ENCODE measurements around the gene PRR29. TPM values are rescaled to one million over a fixed set of nuclear protein-coding genes. Genes with fewer than 3 reads are reported as not detected.
"Not testable (repeated sequence)": the region's sequence is repeated elsewhere in the genome, so short reads cannot be mapped to it uniquely, and the experiment has no call there.

PRR29 gene
- total RNA-seq, 1 donor from 2014 or later: 1.5 TPM

DNA sequence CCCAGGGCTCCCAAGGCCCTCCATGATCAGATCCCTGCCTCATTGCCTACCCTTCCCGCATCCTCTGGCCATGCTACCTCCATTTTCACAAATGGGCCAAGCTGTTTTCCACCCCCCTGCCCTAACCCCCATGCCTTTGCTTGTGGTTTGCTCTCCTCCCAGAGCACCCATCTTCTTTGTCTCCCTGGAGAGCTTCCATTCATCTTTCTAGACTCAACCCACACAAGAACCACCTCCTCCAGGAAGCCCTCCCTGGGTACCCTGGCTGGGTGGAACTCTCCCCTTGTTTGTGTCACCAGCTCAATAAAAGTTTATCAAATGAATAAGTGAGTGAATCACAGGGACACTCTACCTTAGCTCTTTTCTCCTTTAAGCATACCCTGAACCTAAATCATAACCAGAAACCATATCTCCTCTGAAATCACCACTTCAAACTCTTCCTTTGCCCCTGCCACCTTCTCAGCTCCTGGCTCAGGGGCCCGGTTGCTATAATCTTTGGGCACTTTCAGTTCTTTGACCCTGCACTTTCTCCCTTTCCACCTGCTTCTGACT, 22.5 kb upstream of the PRR29 start:
- H3K4me3 ChIP-seq: no peak overlapping the region
- H3K27me3 ChIP-seq: no peaks in the 10 kb centered on the region
- no peaks in the 10 kb centered on the region for H3K36me3 ChIP-seq
- no peak overlapping the region for H3K27ac ChIP-seq
- intact Hi-C loops (cut with DNase I): no loop called here
- no peaks in the 10 kb centered on the region for H3K4me1 ChIP-seq
- no peaks in the 10 kb centered on the region for H3K9me3 ChIP-seq
- DNase-seq (ENCODE audit: low spot score in 2 of 2): no peak
- TF ChIP-seq, protein P1, sequence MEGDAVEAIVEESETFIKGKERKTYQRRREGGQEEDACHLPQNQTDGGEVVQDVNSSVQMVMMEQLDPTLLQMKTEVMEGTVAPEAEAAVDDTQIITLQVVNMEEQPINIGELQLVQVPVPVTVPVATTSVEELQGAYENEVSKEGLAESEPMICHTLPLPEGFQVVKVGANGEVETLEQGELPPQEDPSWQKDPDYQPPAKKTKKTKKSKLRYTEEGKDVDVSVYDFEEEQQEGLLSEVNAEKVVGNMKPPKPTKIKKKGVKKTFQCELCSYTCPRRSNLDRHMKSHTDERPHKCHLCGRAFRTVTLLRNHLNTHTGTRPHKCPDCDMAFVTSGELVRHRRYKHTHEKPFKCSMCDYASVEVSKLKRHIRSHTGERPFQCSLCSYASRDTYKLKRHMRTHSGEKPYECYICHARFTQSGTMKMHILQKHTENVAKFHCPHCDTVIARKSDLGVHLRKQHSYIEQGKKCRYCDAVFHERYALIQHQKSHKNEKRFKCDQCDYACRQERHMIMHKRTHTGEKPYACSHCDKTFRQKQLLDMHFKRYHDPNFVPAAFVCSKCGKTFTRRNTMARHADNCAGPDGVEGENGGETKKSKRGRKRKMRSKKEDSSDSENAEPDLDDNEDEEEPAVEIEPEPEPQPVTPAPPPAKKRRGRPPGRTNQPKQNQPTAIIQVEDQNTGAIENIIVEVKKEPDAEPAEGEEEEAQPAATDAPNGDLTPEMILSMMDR (IDR thresholded peaks at IDR 0.05): no peak

- Histone ChIP-seq H3K9me3 (peaks cover 0 to under 1% of the 10 kb centered on the region in 2 donors), H3K36me3 (no peaks in the 10 kb centered on the region), H3K27ac (no peak overlapping the region), H3K4me1 (no peaks in the 10 kb centered on the region), H3K4me3 (no peak overlapping the region), H3K27me3 (no peaks in the 10 kb centered on the region)
- TF ChIP-seq, protein P1 (IDR thresholded peaks at IDR 0.05): no peak
- intact Hi-C loops (cut with DNase I): no loop called here
- DNase-seq (ENCODE audit: low spot score in 2 of 2): no peak
Measured at GRCh38 chr17:63976702-63977101, 21.4 kb upstream of the PRR29 start.

DNA sequence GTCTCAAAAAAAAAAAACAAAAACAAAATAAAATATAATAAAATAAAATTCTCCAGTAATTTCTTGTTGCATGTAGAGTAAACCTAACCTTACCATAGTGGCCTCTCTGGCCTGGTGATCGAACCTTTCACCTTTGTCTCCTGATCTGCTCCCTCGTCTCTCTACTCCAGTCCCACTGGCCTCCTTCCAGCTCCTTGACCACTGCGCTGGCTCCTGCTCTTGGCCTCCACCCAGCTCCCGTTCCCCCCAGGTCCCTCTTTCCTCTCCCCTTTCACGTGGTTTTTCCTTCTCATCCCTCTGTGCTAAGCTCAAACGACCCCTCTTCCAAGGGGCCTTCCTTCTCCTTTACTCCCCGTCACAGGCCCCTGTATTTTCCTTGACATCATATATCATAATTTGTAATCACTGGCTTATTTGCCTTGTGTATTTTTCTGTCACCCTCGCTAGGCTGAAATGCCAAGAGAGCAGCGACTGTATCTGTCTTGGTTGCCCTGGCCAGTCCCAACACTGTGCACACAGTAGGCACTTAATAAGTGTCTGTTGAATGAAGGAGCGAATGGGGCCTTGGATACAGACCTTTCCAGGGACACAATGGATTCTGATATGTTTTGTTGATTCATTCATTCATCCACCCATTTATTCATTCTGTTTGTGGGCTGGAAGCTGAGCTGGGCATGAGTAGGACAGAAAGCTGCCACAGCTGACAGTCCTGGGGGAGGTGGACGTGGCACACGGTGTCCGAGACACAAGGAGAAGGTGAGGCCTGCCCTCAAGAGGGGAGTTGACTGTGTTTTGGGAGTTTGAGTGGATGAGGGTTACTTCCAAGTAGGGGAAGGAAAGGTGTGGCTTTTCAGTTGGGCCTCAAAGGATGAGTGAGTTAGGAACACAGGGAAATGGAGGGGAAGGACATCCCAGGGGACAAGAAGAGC, 19.6 kb upstream of the PRR29 start:
- no peaks in the 10 kb centered on the region for H3K36me3 ChIP-seq
- intact Hi-C loops (cut with DNase I): no loop called here
- no peak overlapping the region for H3K27ac ChIP-seq
- H3K9me3 ChIP-seq: peaks cover 0 to 5% of the 10 kb centered on the region in 2 donors
- peaks cover 4 to 7% of the 10 kb centered on the region in 2 donors for H3K4me1 ChIP-seq
- H3K27me3 ChIP-seq: no peaks in the 10 kb centered on the region
- DNase-seq (ENCODE audit: low spot score in 2 of 2): no peak
- H3K4me3 ChIP-seq: no peak overlapping the region
- TF ChIP-seq, protein P1 (IDR thresholded peaks at IDR 0.05): no peak

- Histone ChIP-seq H3K4me1 (peaks cover 20 to 33% of the 10 kb centered on the region in 2 donors), H3K27ac (peak overlapping the region; percentile 58 to 69)
- H3K36me3 ChIP-seq; H3K4me3 ChIP-seq; H3K27me3 ChIP-seq; intact Hi-C loops (cut with DNase I); DNase-seq (ENCODE audit: low spot score in 2 of 2); H3K9me3 ChIP-seq: not testable (repeated sequence)
Measured at GRCh38 chr17:63982641-63983040, 15.5 kb upstream of the PRR29 start.

DNA sequence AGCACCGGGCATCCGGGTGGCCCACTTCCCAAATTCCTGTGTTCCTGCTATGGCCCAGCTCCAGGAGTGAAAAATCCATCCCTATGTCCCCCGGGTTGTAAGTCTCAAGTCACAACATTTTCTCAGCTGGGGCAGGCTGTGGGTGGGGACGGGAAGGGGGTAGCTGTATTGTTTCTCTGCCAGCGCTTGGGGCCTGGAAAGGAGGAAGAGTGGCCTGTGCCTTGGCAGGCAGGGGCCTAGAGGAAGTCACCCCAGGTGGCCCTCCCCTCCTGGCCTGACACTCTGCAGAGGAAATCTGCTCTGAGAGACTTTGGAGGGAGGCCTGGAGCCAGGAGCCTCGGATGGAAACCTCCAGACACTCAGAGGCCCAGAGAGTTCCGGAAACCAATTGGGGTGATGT, 14.8 kb upstream of the PRR29 start:
- Histone ChIP-seq H3K27ac (peak overlapping the region; percentile 58 to 69), H3K27me3 (no peaks in the 10 kb centered on the region), H3K36me3 (no peaks in the 10 kb centered on the region), H3K4me3 (no peak overlapping the region), H3K4me1 (peaks cover 20 to 33% of the 10 kb centered on the region in 2 donors), H3K9me3 (peaks cover 0 to 5% of the 10 kb centered on the region in 2 donors)
- no peak for DNase-seq (ENCODE audit: low spot score in 2 of 2)
- intact Hi-C loops (cut with DNase I): no loop called here
- TF ChIP-seq, protein P1 (IDR thresholded peaks at IDR 0.05): no peak

DNA sequence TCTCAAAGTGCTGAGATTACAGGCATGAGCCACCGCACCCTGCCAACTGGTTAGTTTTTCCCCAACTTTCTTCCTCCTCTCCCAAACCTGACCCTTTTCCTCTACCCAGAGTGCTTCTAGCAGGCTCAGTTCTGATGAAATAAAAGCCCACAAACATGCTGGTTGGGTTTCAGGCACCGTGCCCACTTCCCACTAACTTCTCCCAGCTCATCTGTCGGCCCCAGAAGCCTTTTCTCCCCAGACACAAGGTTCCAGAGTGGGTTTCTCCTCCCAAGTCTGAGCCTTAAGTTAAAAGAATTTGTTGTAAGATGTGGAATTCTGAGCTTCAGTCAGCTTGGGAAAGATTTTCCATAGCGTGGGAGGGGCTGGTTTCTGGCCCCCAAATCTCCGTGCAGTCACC, 13.9 kb upstream of the PRR29 start:
- Histone ChIP-seq H3K27ac (peak overlapping the region; percentile 69 to 76), H3K4me1 (peaks cover 20 to 37% of the 10 kb centered on the region in 2 donors)
- no peak for DNase-seq (ENCODE audit: low spot score in 2 of 2)

More for the DNA sequence above, 13.9 kb upstream of the PRR29 start:
- intact Hi-C loops (cut with DNase I): no loop called here
- TF ChIP-seq, protein P1 (IDR thresholded peaks at IDR 0.05): no peak
- Histone ChIP-seq H3K4me3 (no peak overlapping the region), H3K36me3 (no peaks in the 10 kb centered on the region), H3K27me3 (no peaks in the 10 kb centered on the region), H3K9me3 (peaks cover 0 to 5% of the 10 kb centered on the region in 2 donors)

Measured in ascending aorta (tissue), 2 donors.